ENCODE measurements around the gene SLC9A5. TPM values are rescaled to one million over a fixed set of nuclear protein-coding genes. Genes with fewer than 3 reads are reported as not detected.

Gene SLC9A5
- total RNA-seq, 1 experiment from 2014 or later, result 5.6 TPM

DNA sequence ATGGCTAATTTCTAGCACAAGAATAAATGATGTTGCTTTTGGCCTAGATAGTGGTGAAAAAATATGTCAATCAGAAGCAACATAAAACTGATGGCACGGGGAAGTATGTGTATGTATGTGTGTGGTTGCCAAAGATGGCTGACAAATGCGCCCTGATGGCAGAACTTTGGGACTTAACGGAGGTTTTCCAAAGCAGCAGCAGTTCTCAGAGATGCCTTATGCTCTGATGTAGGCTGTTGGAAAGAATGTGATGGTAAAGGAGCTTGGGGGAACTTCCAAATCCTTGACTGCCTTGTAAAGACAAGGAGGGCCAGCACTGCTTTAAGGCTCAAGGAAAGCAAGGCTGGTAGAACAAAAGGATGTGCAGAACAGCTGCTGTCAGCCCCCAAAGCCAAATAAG, 61.8 kb downstream of the SLC9A5 start:
- intact Hi-C loops (cut with micrococcal nuclease), result no loop called here
- no peaks in the 10 kb centered on the region for H4K20me1 ChIP-seq (ENCODE audit: insufficient read depth)
- ChIA-PET RAD21 (ENCODE audit: low non-redundant PET in 1 of 2, low total read pairs in 2 of 2, uncharacterized antibody in 2 of 2, unreplicated experiment in 2 of 2) (no interaction called here), CTCF (no interaction called here), POLR2A (no interaction called here)
- H3K9me2 ChIP-seq (ENCODE audit: insufficient read depth), result no peaks in the 10 kb centered on the region
- no peak overlapping the region for H2AFZ ChIP-seq (ENCODE audit: low read depth, low read length, poor library complexity, severe bottlenecking)
- H3K4me3 ChIP-seq (replicated peaks in 1 of 2; ENCODE audit: low read depth in 1 of 2, low read length in 2 of 2), result no peak overlapping the region
- no TSS peak for BruUV-seq (replicated peaks)
- H3K9ac ChIP-seq (ENCODE audit: low read length), result no peak overlapping the region
- no peak overlapping the region for H3K4me2 ChIP-seq (ENCODE audit: low read length)
- ATAC-seq (no peak), DNase-seq (ENCODE audit: low read depth, low spot score) (no peak)
- no peaks in the 10 kb centered on the region; a peak in 1 of 4 replicates for H3K9me3 ChIP-seq (ENCODE audit: control insufficient read depth in 1 of 2, insufficient read depth in 1 of 2, low read depth in 1 of 2, low read length in 2 of 2)
- no peaks in the 10 kb centered on the region for H3K36me3 ChIP-seq (ENCODE audit: control insufficient read depth in 1 of 2, insufficient read depth in 2 of 2, low read length in 2 of 2)
- H3K27ac ChIP-seq (ENCODE audit: low read depth, low read length), result no peak overlapping the region
- no peaks in the 10 kb centered on the region for H3K79me2 ChIP-seq (ENCODE audit: insufficient read depth, low read length)
- peaks cover 2 to 14% of the 10 kb centered on the region in 2 experiments; a peak in 3 of 4 replicates for H3K4me1 ChIP-seq (ENCODE audit: control insufficient read depth in 1 of 2, insufficient read depth in 2 of 2, low read length in 2 of 2)
- H3K27me3 ChIP-seq (ENCODE audit: insufficient read depth, low read length), result no peaks in the 10 kb centered on the region
- TF ChIP-seq EGR1 (IDR thresholded peaks at IDR 0.05; ENCODE audit: low read depth), result no peak
- no peak for TF ChIP-seq RAD21 (IDR thresholded peaks at IDR 0.05; ENCODE audit: low read depth)
- TF ChIP-seq FOSL1 (IDR thresholded peaks at IDR 0.05; ENCODE audit: low read depth), result no peak
- TF ChIP-seq, protein P1, sequence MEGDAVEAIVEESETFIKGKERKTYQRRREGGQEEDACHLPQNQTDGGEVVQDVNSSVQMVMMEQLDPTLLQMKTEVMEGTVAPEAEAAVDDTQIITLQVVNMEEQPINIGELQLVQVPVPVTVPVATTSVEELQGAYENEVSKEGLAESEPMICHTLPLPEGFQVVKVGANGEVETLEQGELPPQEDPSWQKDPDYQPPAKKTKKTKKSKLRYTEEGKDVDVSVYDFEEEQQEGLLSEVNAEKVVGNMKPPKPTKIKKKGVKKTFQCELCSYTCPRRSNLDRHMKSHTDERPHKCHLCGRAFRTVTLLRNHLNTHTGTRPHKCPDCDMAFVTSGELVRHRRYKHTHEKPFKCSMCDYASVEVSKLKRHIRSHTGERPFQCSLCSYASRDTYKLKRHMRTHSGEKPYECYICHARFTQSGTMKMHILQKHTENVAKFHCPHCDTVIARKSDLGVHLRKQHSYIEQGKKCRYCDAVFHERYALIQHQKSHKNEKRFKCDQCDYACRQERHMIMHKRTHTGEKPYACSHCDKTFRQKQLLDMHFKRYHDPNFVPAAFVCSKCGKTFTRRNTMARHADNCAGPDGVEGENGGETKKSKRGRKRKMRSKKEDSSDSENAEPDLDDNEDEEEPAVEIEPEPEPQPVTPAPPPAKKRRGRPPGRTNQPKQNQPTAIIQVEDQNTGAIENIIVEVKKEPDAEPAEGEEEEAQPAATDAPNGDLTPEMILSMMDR (IDR thresholded peaks at IDR 0.05 in 2 of 3, conservative IDR thresholded peaks at IDR 0.05 in 1 of 3; ENCODE audit: borderline replicate concordance in 1 of 3, insufficient read depth in 1 of 3, low read depth in 2 of 3, low read length in 2 of 3), result no peak

DNA sequence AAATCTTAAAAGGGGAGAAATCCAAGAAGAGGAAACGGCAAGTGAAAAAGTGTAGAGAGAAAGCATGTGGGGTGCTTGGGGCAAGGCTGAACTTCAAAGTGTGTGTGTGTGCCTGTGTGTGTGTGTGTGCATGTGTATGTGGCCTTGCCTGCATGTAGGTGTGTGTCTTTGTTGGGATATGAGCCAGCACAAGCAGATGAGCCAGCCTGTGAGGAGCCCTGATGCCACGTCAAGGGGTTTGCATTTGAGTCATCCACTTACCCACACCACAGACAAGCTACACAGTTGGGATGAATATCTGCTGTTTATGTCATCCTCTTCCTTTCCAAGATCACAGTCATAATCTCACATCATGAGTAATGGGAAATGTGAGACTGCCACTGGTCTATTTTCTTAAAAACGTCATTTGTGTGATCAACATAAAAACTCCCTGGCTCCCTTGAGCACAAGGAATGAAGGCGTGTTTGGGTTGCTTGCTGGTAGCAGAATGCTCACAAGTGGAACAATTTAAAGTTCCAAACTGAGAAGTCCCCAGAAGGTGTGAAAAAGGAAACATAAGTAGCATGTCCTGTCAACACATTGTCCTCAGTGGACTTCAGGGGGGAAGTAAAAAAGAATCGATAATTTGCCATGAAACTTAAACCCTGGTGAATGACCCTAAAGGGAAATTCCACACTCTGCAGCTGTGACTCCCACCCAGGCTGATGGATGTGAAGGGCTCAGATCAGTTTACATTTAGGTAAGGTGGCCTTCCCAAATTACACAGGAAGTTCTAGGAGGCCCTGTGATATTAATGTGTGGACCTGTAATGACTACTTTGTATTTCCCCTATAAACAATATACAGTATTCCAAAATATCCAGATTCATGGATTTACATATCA, 63.1 kb downstream of the SLC9A5 start:
- intact Hi-C loops (cut with micrococcal nuclease), result no loop called here
- TF ChIP-seq FOSL1 (IDR thresholded peaks at IDR 0.05; ENCODE audit: low read depth), result peak; percentile 66
- TF ChIP-seq, protein P2, sequence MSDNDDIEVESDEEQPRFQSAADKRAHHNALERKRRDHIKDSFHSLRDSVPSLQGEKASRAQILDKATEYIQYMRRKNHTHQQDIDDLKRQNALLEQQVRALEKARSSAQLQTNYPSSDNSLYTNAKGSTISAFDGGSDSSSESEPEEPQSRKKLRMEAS (IDR thresholded peaks at IDR 0.05), result peak; percentile 28; the same call in 1 of the 2 replicates
- peak; percentile 40; the same call in 1 of the 2 replicates for TF ChIP-seq POLR2AphosphoS5 (IDR thresholded peaks at IDR 0.05; ENCODE audit: low read depth, low read length)
- no peak for TF ChIP-seq ZNF274 (IDR thresholded peaks at IDR 0.05; ENCODE audit: low read depth, low read length)
- TF ChIP-seq EZH2phosphoT487 (IDR thresholded peaks at IDR 0.05; ENCODE audit: borderline replicate concordance), result no peak
- no peak for TF ChIP-seq ZFX (IDR thresholded peaks at IDR 0.05)
- TF ChIP-seq SP1 (IDR thresholded peaks at IDR 0.05; ENCODE audit: low read depth), result peak; percentile 53; the same call in 1 of the 2 replicates
- peak; percentile 68; the same call in 1 of the 2 replicates for TF ChIP-seq JUND (IDR thresholded peaks at IDR 0.05)
- TF ChIP-seq TCF7L2 (IDR thresholded peaks at IDR 0.05; ENCODE audit: borderline replicate concordance, extremely low read depth, insufficient read depth, insufficient read length), result peak; percentile 52
- no peaks in the 10 kb centered on the region for H3K9me3 ChIP-seq (ENCODE audit: control insufficient read depth in 1 of 2, insufficient read depth in 1 of 2, low read depth in 1 of 2, low read length in 2 of 2)
- peak overlapping the region; percentile 49 for H3K4me2 ChIP-seq (ENCODE audit: low read length)
- ChIA-PET POLR2A (no interaction called here), CTCF (no interaction called here), RAD21 (ENCODE audit: low non-redundant PET in 1 of 2, low total read pairs in 2 of 2, uncharacterized antibody in 2 of 2, unreplicated experiment in 2 of 2) (no interaction called here)
- no peak overlapping the region for H3K27ac ChIP-seq (ENCODE audit: low read depth, low read length)
- peak overlapping the region; percentile 8 for H2AFZ ChIP-seq (ENCODE audit: low read depth, low read length, poor library complexity, severe bottlenecking)
- H3K9ac ChIP-seq (ENCODE audit: low read length), result no peak overlapping the region
- H3K79me2 ChIP-seq (ENCODE audit: insufficient read depth, low read length), result no peaks in the 10 kb centered on the region
- ATAC-seq, result peak; percentile 82
- H4K20me1 ChIP-seq (ENCODE audit: insufficient read depth), result no peaks in the 10 kb centered on the region
- peak; percentile 70 for DNase-seq (ENCODE audit: low read depth, low spot score)
- no peaks in the 10 kb centered on the region for H3K36me3 ChIP-seq (ENCODE audit: control insufficient read depth in 1 of 2, insufficient read depth in 2 of 2, low read length in 2 of 2)
- H3K9me2 ChIP-seq (ENCODE audit: insufficient read depth), result no peaks in the 10 kb centered on the region
- H3K27me3 ChIP-seq (ENCODE audit: insufficient read depth, low read length), result no peaks in the 10 kb centered on the region
- BruUV-seq (replicated peaks), result no TSS peak
- H3K4me1 ChIP-seq (ENCODE audit: control insufficient read depth in 1 of 2, insufficient read depth in 2 of 2, low read length in 2 of 2), result peaks cover 2 to 14% of the 10 kb centered on the region in 2 experiments; a peak in 3 of 4 replicates
- no peak overlapping the region for H3K4me3 ChIP-seq (replicated peaks in 1 of 2; ENCODE audit: low read depth in 1 of 2, low read length in 2 of 2)

Data from HCT116 (cell line).